ENCODE data around the gene ARL4C.

Gene ARL4C

GRCh38 chr2:234451852-234452625, 44.8 kb downstream of the ARL4C start:
- Histone ChIP-seq H3F3A (ENCODE audit: insufficient read depth, low read length) (no peaks in the 10 kb centered on the region), H3K9me3 (ENCODE audit: low read length) (no peaks in the 10 kb centered on the region; the same call in 1 of the 2 replicates), H3K4me1 (ENCODE audit: insufficient read depth, low read length, severe bottlenecking) (peaks cover 35% of the 10 kb centered on the region), H3K9me2 (ENCODE audit: low read depth, low read length) (no peaks in the 10 kb centered on the region), H3K4me3 (ENCODE audit: low read depth, low read length, poor library complexity, severe bottlenecking) (no peak overlapping the region), H3K27me3 (ENCODE audit: insufficient read depth, low read length) (no peaks in the 10 kb centered on the region), H3K79me2 (ENCODE audit: insufficient read depth, low read length) (no peaks in the 10 kb centered on the region), H2AFZ (ENCODE audit: low read length) (no peak overlapping the region), H4K20me1 (ENCODE audit: insufficient read depth, low read length) (no peaks in the 10 kb centered on the region), H3K9ac (ENCODE audit: low read length) (no peak overlapping the region), H3K27ac (ENCODE audit: low read depth, low read length, poor library complexity, severe bottlenecking) (peak overlapping the region; percentile 73), H3K4me2 (ENCODE audit: low read length) (no peak overlapping the region), H3K36me3 (ENCODE audit: insufficient read depth, low read length) (no peaks in the 10 kb centered on the region)
- TF ChIP-seq EZH2 (IDR thresholded peaks at IDR 0.05; ENCODE audit: borderline replicate concordance, low read length) = no peak
- TF ChIP-seq CTCF (IDR thresholded peaks at IDR 0.05; ENCODE audit: low read length) = no peak

GRCh38 chr2:234451242-234451641, 45.6 kb downstream of the ARL4C start:
- Histone ChIP-seq H3K4me3 (ENCODE audit: low read depth, low read length, poor library complexity, severe bottlenecking) (no peak overlapping the region), H4K20me1 (ENCODE audit: insufficient read depth, low read length) (no peaks in the 10 kb centered on the region), H3K36me3 (ENCODE audit: insufficient read depth, low read length) (no peaks in the 10 kb centered on the region), H3F3A (ENCODE audit: insufficient read depth, low read length) (no peaks in the 10 kb centered on the region), H3K9me2 (ENCODE audit: low read depth, low read length) (no peaks in the 10 kb centered on the region), H3K79me2 (ENCODE audit: insufficient read depth, low read length) (no peaks in the 10 kb centered on the region), H2AFZ (ENCODE audit: low read length) (no peak overlapping the region), H3K4me1 (ENCODE audit: insufficient read depth, low read length, severe bottlenecking) (peaks cover 43% of the 10 kb centered on the region), H3K4me2 (ENCODE audit: low read length) (no peak overlapping the region), H3K9ac (ENCODE audit: low read length) (no peak overlapping the region), H3K27me3 (ENCODE audit: insufficient read depth, low read length) (no peaks in the 10 kb centered on the region), H3K9me3 (ENCODE audit: low read length) (no peaks in the 10 kb centered on the region), H3K27ac (ENCODE audit: low read depth, low read length, poor library complexity, severe bottlenecking) (peak overlapping the region; percentile 73)
- TF ChIP-seq CTCF (IDR thresholded peaks at IDR 0.05; ENCODE audit: low read length) (no peak), EZH2 (IDR thresholded peaks at IDR 0.05; ENCODE audit: borderline replicate concordance, low read length) (no peak)

GRCh38 chr2:234450431-234451124, 46.3 kb downstream of the ARL4C start:
- Histone ChIP-seq H2AFZ (ENCODE audit: low read length) (no peak overlapping the region), H3K9me3 (ENCODE audit: low read length) (no peaks in the 10 kb centered on the region), H3K36me3 (ENCODE audit: insufficient read depth, low read length) (no peaks in the 10 kb centered on the region), H3K4me2 (ENCODE audit: low read length) (no peak overlapping the region), H3K4me3 (ENCODE audit: low read depth, low read length, poor library complexity, severe bottlenecking) (no peak overlapping the region), H3K4me1 (ENCODE audit: insufficient read depth, low read length, severe bottlenecking) (peaks cover 45% of the 10 kb centered on the region), H3K9ac (ENCODE audit: low read length) (no peak overlapping the region), H3K79me2 (ENCODE audit: insufficient read depth, low read length) (no peaks in the 10 kb centered on the region), H3F3A (ENCODE audit: insufficient read depth, low read length) (no peaks in the 10 kb centered on the region), H3K27me3 (ENCODE audit: insufficient read depth, low read length) (no peaks in the 10 kb centered on the region), H3K9me2 (ENCODE audit: low read depth, low read length) (no peaks in the 10 kb centered on the region), H3K27ac (ENCODE audit: low read depth, low read length, poor library complexity, severe bottlenecking) (no peak overlapping the region), H4K20me1 (ENCODE audit: insufficient read depth, low read length) (no peaks in the 10 kb centered on the region)
- TF ChIP-seq CTCF (IDR thresholded peaks at IDR 0.05; ENCODE audit: low read length) (no peak), EZH2 (IDR thresholded peaks at IDR 0.05; ENCODE audit: borderline replicate concordance, low read length) (no peak)

Measured in OCI-LY1 (cell line).